AG04449 (cell line): Measurements from ENCODE around the gene CYP17A1.

Source experiments
- CTCF ChIA-PET: fragments of 350-600 bp; formaldehyde crosslinking; extraction: SDS; loops from one replicate; lab custom pipeline; 2021; ENCODE audit warnings: antibody characterized with exemption; lab: Yijun Ruan, JAX
- POLR2A ChIA-PET: fragments of 400-600, 350-600 bp; formaldehyde crosslinking; extraction: SDS; loops from one replicate; lab custom pipeline; 2020; ENCODE audit warnings: antibody characterized with exemption, inconsistent platforms; lab: Yijun Ruan, JAX
- DNase-seq: peaks from one replicate; pipeline ENCODE4 v3.0.0-alpha.2; 2010; ENCODE audit warnings: low read depth, low spot score
- H3K4me3 ChIP-seq: 2 replicates; pipeline ENCODE4 v1.5.1; 2011; ENCODE audit warnings: low read depth, mild to moderate bottlenecking, control low read depth, low read length
- TF ChIP-seq, protein P1 (sequence below): IDR thresholded peaks from one replicate; pipeline ENCODE4 v1.5.1; 2011; ENCODE audit warnings: mild to moderate bottlenecking, moderate library complexity, low read length, control low read depth, inconsistent platforms; ENCODE audit not compliant: insufficient read depth; ENCODE audit errors: missing control alignments

Gene CYP17A1

DNA sequence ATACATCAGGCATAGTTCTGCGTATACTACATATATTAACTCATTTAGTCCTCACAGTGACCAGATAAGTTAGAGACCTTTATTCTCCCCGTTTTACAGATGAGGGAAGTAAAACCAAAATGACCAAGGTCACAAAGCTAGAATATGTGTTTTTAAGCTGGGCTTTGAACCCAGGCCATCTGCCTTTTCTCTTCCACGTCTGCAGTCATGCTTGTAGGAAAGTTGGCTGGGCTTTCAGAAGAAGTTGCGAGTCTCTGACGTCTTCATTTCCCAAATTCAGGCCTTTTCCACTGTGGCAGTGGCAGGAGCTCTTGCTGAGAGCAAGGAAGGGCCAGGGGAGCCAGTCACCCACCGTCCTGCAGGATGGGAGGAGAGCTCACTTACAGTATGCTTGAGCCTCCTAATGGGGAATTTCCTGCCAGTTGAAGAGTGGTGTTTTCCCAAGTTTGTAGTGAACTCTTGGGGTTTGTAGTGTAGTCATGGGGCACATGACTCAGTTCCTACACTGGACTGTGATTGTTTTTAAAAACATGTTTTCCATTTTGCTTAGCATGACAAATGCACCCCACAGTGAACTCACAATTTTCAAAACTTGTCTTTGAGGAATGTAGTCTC lies 34.2 kb downstream of the CYP17A1 start:
- DNase-seq: peak; percentile 91
- CTCF ChIA-PET: interaction anchor here (0.7 to 2.3 kb wide), 5 partner anchors 13 to 99 kb away, joined by 3 to 8 read pairs (median 4); no protein-coding TSS in a partner anchor
- H3K4me3 ChIP-seq: no peak overlapping the region
- POLR2A ChIA-PET: interaction anchor here (0.9 to 1.0 kb wide), 2 partner anchors 26 to 27 kb away, joined by 3 read pairs; no protein-coding TSS in a partner anchor
- TF ChIP-seq, protein P1, sequence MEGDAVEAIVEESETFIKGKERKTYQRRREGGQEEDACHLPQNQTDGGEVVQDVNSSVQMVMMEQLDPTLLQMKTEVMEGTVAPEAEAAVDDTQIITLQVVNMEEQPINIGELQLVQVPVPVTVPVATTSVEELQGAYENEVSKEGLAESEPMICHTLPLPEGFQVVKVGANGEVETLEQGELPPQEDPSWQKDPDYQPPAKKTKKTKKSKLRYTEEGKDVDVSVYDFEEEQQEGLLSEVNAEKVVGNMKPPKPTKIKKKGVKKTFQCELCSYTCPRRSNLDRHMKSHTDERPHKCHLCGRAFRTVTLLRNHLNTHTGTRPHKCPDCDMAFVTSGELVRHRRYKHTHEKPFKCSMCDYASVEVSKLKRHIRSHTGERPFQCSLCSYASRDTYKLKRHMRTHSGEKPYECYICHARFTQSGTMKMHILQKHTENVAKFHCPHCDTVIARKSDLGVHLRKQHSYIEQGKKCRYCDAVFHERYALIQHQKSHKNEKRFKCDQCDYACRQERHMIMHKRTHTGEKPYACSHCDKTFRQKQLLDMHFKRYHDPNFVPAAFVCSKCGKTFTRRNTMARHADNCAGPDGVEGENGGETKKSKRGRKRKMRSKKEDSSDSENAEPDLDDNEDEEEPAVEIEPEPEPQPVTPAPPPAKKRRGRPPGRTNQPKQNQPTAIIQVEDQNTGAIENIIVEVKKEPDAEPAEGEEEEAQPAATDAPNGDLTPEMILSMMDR: no peak

DNA sequence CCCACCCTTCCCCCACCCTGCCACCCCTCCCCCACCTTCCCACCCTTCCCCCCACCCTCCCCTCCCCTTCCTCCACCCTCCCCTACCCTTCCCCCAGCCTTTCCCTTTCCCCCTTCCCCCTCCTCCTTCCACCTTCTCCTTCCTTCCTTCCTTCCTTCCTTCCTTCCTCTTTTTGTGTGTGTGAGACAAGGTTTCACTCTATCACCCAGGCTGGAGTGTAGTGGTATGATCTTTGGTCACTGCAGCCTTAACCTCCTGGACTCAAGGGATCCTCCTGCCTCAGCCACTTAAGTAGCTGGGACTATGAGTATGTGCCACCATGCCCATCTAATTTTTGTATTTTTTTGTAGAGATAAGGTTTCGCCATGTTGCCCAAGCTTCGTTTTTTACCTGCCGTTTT lies 35.2 kb downstream of the CYP17A1 start:
- no peak overlapping the region for H3K4me3 ChIP-seq
- ChIA-PET CTCF (interaction anchor here (0.9 to 2.3 kb wide), 3 partner anchors 25 to 75 kb away, joined by 4 to 8 read pairs (median 5); no protein-coding TSS in a partner anchor), POLR2A (no interaction called here)
- TF ChIP-seq, protein P1: no peak
- no peak for DNase-seq

- ChIA-PET POLR2A (no interaction called here), CTCF (interaction anchor here (0.7 to 2.3 kb wide), 3 partner anchors 24 to 57 kb away, joined by 3 to 8 read pairs (median 4); no protein-coding TSS in a partner anchor)
- TF ChIP-seq, protein P1: no peak
- no peak for DNase-seq
- H3K4me3 ChIP-seq: no peak overlapping the region
These were observed 35.7 kb downstream of the CYP17A1 start for GRCh38 chr10:102801496-102801895.

GRCh38 chr10:102800611-102801335 lies 36.4 kb downstream of the CYP17A1 start:
- TF ChIP-seq, protein P1: no peak
- no peak overlapping the region for H3K4me3 ChIP-seq
- CTCF ChIA-PET: interaction anchor here (0.7 to 2.3 kb wide), 2 partner anchors 24 to 47 kb away, joined by 3 to 8 read pairs; no protein-coding TSS in a partner anchor
- DNase-seq: no peak
- POLR2A ChIA-PET: no interaction called here

- ChIA-PET POLR2A (no interaction called here), CTCF (no interaction called here)
- DNase-seq: no peak
- TF ChIP-seq, protein P1: no peak
- H3K4me3 ChIP-seq: no peak overlapping the region
These were observed 37.3 kb downstream of the CYP17A1 start for GRCh38 chr10:102799691-102800471.
